ENCODE data around the gene MED29.

Gene MED29

DNA sequence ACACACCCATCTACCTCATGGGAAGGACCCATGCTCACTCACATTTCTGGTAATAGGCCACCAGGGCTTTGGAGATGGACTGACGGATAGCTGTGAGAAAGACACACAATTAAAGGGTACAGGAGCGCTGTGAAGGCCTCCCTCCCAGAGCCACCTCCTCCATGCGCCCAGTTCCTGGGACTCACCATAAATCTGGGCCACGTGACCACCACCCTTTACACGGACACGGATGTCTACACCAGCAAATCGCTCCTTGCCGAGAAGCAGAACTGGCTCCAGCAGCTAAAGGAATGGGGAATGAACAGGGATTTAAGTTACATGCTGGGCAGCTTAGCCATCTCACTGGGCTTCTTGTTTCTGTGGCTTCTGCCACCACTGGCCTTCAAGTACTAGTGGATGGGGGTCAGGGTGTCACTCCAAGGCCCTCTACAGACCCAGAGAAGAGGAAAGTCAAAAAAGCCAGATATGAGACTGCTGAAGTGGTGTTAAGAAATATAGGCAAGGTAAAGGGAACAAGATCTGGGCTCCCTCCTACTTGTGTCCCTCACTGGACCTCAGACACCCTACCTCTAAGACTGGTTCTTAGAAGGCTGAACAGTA is 42.4 kb downstream of the MED29 start:
- DNase-seq = no peak

DNA sequence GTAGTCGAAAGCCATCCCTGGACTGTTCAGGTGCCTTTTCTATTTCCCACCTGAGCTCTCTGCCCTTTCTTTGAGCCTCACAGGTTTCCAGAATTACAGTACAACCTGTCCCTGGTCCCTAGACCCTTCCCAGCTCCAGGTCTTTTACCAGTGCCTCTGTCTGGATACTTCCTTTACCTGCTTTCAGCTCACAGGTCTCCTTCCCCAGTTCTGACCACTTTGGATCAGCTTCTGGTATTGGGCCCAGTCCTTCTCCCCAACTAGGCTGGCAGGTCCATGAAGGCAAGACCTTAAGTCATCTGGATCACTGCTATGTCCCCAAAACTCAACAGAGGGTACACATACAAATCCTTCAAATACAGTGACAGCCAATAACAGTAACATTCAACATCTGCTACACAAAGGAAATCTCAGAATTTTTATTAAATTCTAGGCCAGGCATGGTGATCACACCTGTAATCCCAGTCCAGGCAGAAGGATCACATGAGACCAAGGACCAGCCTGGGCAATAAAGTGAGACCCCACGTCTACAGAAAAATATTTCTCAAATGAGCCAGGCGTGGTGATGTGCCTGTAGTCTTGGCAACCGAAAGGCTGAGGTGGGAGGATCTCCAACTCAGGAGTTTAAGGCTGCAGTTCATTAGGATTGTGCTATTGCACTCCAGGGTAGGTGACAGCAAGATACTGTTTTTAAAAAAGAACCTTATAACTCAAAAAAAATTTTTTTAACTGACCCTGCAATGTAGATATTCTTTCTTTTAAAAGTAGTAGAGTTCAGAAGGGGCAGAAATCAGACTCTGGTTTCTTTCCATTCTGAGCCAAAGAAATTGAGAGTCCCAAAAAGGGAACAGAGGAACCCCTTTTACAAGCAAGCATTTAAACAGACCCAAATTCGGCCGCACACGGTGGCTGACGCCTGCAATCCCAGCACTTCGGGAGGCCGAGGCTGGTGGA is 43.2 kb downstream of the MED29 start:
- no peak for DNase-seq

DNA sequence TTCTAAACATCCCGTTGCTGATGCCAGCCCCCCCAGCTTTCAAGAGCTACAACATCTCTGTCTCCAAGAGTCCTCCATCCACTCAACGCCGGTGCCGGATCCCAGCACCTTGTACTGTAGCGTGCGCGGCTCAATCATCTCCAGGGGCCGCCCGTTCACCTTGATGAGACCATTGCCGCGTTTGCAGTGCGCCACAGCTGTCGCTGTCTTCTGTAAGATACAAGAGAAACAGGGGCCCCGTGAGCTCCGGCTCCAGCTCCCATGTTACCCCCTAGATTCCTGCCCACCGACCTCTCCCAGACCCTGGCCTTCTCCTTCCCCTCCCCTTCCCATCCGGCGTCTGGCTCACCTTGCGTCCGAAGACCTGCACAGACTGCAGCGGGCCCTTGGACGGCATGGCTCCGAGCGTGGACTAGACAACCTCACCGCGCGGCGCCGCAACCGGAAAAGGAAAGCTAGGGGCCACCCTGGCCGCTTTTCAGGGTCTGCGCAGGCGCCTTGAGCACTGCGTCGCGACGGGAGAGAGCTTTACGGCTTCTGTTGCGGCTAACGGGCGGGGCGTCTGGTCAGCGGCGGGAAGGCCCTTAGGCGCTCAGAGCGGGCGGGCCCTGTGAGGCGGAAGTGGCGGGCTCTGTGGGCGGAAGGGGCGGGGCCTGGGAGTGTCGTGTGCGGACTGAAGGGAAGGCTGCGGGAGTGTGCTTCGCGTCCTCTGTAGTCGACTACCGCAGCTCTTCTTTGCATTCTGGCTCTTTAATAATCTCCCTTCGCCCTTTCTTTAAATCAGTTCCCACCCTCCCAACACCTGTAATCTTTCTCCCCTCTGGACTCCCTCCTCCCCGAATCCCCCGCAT is 44.5 kb downstream of the MED29 start, which contains the start of gene RPS16:
Gene RPS16 (minus strand): TSS at position 451 of the 851 bp plus-strand sequence. CDS start 54 bp downstream, at position 397.
- DNase-seq = peak; percentile 98

DNA sequence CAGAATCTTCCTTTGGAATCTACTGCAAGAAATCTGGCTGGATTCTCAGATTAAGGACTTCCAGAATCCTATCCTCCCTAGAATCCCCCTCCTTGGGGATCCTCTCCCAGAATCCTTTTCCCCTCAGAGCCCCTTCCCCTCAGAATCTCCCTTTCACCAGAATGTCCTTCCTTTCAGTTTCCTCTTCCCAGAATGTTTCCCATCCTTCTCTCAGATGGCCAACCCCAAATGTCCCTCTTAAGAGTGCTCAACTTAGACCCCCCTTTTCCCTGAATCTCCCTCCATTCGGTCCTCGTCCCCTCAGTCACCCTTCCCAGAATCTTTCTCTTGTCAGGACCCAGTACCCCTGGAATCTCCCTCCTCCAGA is 45.2 kb downstream of the MED29 start:
- no peak for DNase-seq

DNA sequence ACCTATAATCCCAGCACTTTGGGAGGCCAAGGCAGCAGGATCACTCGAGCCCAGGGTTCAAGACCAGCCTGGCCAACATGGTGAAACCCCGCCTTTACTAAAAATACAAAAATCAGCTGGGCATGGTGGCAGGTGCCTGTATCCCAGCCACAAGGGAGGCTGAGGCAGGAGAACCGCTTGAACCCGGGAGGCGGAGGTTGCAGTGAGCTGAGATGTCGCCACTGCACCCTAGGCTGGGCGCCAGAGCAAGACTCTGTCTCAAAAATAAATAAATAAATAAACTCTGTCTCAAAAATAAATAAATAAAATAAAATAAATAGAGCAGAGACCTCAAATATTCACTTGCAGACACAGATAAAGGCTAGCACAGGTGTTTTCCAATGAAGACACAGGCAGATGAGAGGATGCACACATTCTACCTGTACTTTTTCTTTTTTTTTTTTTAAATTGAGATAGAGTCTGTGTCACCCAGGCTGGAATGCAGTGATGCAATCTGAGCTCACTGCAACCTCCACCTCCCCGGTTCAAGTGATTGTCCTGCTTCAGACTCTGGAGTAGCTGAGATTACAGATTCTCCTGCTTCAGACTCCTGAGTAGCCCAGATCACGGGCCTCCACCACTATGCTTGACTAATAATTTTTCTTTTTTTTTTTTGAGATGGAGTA is 47.2 kb downstream of the MED29 start:
- DNase-seq = no peak

DNA sequence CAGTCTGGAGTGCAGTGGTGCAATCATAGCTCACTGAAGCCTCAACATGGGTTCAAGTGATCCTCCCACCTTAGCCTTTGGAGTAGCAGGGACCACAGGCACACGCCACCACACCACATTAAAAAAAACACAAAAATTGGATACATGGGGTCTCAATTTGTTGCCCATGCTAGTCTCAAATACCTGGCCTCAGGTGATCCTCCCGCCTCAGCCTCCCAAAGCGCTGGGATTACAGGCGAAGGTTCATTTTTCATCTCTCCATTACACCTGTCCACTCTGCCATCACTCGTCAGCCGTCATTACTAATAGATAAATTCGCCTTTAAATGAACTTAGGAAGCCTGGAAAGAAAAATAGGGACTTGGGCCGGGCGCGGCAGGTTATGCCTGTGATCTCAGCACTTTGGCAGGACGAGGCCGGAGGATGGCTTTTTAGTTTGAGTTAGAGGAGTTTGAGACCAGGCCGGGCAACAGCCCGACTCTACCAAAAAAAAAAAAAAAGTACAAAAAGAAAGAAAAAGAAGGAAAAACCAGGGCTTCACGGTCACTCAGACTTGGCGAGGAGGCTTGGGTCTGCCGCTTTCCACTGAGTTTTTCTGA is 53.5 kb downstream of the MED29 start:
- no peak for DNase-seq

DNA sequence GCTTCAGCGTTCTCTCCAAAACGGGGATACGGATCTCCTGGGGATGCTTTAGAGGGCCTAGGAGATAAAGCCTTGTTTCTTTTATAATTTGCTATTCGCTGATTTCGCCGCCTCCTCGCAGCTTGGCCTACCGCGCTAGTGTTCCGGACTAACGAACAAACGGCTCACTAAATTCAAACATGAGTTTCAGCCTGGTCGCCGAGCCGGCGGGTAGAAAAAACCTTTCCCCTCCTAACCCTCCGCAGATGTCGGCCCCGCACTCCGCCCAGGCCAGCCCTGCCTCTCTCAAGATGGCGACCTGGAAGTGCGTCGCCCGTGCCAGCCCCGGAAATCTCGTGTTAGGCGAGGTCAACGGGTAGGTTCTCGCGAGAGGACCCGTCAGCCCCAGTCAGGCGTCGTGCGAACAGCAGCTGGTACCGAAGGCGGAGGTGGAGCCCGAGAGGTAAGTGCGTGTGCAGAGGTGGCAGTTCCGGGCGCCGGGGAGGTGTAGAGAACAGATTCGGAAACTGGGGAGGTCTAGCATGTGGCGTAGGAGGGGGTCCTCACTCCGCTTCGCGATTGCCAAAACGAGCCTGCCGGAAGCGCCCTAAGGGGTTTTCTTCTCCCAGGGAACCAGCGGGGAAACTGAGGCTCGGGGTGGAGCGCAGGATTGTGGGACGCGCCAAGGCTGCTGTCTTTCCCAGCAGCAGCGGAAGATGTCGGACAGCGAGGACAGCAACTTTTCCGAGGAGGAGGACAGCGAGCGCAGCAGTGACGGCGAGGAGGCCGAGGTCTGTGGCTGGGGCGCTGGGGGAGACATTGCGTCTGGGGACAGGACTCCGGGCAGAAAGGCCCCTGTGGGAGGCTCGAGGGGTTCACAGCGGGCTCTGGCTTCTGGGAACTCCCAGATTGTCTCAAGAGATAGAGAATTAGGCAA is 54.3 kb downstream of the MED29 start, which contains the start of gene SUPT5H:
Gene SUPT5H (plus strand): TSS at position 387 of the 916 bp plus-strand sequence. CDS start 309 bp downstream, at position 696.
- peak; percentile 97 for DNase-seq

GRCh38 chr19:39446365-39447084 is 55.3 kb downstream of the MED29 start:
- DNase-seq = no peak

- no peak for DNase-seq
Observed at GRCh38 chr19:39448271-39448670, 57.1 kb downstream of the MED29 start.

DNA sequence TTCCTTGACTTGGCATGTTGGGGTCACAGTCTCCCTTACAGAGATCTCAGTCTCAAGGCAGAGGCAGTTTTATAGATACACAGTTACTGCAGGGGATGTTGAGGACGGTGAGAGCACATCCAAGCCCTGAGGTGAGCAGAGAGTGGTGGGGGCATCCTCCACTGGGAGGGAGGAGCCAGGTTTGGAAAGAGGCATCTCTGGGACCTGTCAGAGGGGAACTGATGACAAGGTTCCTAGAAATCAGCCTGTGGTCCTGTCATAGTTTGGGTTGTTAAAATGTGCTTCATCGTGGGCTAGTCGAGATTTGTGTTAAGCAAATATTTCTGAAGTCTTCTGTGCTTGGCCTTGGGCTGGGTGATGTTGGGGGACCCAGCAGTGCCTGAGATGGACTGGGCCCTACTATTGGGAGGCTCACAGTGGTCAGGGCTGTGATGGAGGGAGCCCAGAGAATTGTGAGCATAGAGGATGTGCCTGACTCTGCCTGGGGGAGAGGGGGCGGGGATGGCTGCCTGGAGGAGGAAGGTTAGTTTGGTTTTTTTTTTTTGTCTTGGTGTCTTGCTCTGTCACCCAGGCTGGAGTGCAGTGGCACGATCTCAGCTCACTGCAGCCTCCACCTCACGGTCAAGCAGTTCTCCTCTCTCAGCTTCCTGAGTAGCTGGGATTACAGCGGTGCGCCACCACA is 58.1 kb downstream of the MED29 start:
- no peak for DNase-seq

All from amniotic stem cell (primary cell).